ENCODE results near the gene DENND1A. TPM values are rescaled to one million over a fixed set of nuclear protein-coding genes. Genes with fewer than 3 reads are reported as not detected.

Gene DENND1A
- total RNA-seq, 1 donor: 22.9 TPM

DNA sequence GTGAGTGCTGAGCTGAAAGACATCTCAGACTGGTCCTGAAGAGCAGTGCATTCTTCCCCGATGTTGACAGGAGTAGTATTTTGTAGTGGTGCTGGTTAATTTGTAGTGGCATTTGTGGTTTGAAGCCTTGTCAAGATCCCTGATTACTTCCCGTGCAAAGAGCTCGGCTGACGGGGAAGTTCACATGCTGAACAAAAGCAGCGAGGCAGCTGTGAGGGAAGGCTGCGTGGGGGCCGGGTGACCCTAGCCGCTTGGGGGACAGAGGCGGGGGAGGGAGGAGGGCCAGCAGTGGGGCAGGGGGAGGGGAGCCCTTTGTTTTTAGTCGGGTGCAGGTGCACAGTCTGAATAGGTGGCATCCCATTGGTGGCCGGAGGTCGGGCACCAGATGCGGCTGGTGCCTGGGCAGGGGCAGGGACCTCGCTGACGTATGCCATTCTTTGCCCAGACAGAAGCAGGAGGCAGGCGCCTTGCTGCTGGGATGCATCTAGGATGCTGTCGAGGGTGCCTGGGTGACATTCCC, 509.3 kb downstream of the DENND1A start:
- TF ChIP-seq, protein P1, sequence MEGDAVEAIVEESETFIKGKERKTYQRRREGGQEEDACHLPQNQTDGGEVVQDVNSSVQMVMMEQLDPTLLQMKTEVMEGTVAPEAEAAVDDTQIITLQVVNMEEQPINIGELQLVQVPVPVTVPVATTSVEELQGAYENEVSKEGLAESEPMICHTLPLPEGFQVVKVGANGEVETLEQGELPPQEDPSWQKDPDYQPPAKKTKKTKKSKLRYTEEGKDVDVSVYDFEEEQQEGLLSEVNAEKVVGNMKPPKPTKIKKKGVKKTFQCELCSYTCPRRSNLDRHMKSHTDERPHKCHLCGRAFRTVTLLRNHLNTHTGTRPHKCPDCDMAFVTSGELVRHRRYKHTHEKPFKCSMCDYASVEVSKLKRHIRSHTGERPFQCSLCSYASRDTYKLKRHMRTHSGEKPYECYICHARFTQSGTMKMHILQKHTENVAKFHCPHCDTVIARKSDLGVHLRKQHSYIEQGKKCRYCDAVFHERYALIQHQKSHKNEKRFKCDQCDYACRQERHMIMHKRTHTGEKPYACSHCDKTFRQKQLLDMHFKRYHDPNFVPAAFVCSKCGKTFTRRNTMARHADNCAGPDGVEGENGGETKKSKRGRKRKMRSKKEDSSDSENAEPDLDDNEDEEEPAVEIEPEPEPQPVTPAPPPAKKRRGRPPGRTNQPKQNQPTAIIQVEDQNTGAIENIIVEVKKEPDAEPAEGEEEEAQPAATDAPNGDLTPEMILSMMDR (IDR thresholded peaks at IDR 0.05; ENCODE audit: insufficient read depth, low read depth, low read length): no peak
- no peak for DNase-seq (ENCODE audit: low read depth)
- H3K4me3 ChIP-seq (ENCODE audit: low read depth, low read length): no peak overlapping the region

DNA sequence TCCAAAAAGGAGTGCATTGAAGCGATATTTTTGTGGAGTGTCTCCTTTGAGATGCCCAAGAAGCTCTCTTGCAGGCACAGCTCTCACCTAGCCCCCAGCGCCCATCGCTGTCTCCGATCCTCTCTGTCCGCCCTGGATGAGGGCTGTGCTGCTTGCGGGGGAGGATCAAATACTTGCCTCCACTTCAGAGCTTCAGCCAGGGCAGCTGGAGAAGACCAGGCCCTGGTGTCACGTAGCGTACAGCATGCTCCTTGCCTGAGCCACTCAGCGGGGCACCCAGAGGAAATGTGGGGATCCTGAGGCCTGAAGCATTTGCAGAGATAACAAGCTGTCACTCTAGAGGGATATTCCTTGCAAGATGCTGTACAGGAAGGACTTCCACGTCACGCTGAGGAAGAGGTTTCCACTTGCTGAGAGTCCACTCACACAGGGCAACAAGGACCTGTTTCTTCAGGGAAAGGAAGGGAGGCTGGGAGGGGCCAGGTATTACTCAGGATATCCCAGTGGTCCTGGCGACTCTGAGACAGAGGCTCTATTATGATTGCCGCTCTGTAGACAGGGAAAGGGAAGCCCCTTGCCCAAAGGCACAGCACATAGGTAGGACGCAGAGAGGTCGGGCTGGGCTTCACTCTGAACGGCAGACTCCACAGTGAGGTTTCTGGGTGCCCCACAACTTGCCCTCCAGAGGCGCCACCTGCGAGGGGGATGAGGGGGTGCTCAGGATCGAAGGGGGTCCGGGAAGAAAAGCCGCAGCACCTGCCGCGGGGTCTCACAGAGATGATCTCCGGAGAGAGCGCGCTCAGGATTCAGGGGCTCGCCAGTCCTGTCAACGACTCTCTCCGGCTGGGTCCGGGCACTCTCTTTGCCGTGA, 510.0 kb downstream of the DENND1A start:
- DNase-seq (ENCODE audit: low read depth): no peak
- TF ChIP-seq, protein P1 (IDR thresholded peaks at IDR 0.05; ENCODE audit: insufficient read depth, low read depth, low read length): no peak
- H3K4me3 ChIP-seq (ENCODE audit: low read depth, low read length): no peak overlapping the region

DNA sequence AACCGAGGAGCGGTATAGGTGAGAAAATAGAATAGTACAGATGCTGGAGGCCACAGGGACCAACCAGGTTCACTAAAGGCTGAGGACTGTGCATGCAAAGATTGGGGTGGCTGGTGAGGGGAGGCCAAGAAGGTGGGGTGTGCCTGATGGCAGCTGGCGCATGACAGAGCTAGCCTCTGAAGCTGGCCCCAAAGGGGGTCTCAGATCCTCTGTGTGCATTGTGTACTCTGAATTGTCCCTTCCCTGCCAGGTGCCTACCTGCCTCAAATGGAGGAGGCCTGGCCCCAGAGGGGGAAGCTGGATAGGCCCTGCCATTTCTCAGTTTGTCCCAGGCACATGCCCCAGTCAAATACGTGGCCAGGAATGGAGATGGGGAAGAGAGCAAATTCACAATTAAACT, 510.8 kb downstream of the DENND1A start:
- TF ChIP-seq, protein P1 (IDR thresholded peaks at IDR 0.05; ENCODE audit: insufficient read depth, low read depth, low read length): no peak
- no peak for DNase-seq (ENCODE audit: low read depth)
- no peak overlapping the region for H3K4me3 ChIP-seq (ENCODE audit: low read depth, low read length)

DNA sequence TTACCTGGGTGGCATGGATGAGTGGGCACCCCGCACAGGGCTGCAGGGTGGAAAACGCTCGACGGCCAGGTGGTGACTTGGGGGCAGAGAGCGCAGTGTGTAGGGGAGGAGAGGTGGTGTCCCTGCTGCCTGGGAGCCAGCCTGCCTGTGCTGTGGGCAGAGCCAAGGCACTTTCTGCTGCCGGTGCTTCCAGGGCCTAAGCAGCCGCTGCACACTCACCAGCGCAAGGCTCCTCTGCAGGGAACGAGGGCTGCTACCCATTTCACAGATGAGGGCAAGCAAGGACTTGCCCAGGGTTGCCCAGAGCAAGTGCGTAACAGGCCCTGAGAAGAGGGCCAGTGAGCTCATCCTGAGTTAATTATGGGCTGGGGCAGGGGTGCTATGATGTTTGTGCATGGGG, 511.4 kb downstream of the DENND1A start:
- no peak for DNase-seq (ENCODE audit: low read depth)
- TF ChIP-seq, protein P1 (IDR thresholded peaks at IDR 0.05; ENCODE audit: insufficient read depth, low read depth, low read length): no peak
- H3K4me3 ChIP-seq (ENCODE audit: low read depth, low read length): no peak overlapping the region

DNA sequence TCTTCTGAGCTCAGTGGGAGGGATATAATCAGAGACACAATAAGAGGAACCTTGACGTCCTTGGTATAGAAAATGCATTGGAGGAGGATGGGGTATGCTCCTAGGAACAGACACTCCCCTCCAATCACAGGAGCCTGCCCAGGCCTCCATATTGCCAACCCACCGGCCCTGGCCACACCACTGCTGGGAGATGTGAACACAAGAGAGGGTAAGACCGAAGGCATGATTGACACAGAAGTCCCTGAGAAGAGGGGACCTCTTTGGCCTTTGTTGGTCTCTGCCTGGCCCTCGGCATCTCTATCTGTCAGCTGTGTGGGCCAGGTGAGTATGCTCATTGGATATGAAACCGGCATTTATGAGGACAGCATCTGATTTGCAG, 511.9 kb downstream of the DENND1A start:
- DNase-seq (ENCODE audit: low read depth): no peak
- TF ChIP-seq, protein P1 (IDR thresholded peaks at IDR 0.05; ENCODE audit: insufficient read depth, low read depth, low read length): no peak
- no peak overlapping the region for H3K4me3 ChIP-seq (ENCODE audit: low read depth, low read length)

DNA sequence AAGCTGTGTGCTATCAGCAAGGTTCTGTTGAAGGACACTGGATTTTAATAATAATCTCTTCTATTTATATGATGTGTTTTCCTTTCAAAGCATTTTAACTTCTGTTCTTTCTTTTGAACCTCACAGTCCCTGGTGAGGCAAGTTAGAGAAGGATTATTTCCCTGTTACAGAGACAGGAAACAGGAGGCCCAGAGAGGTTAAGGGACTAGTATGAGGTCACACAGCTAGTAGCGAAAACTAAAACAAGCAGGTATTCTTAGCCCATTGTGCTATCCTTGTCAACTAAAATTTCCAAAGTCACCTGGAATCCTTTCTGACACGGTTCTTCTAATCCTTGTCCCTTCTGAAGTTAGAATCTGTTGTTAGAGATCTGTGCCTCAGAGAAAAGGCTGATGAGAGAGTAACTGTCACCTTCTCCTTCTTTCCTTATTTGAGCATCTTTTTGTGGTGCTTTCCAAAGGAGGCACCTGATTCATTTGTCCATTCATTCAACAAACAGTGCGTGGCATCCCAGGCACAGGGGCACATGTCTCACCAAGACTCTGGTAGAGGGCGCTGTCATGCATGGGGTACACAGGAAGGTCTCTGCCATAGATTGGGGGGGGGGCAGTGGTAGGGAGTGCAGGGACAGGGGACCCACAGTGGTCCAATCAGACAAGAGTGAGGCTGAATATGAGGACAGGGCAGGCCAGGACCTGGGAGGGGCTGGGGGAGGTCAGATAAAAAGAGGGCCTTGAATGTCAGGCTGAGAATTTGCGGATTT, 512.5 kb downstream of the DENND1A start:
- TF ChIP-seq, protein P1 (IDR thresholded peaks at IDR 0.05; ENCODE audit: insufficient read depth, low read depth, low read length): no peak

More for the DNA sequence above, 512.5 kb downstream of the DENND1A start:
- no peak overlapping the region for H3K4me3 ChIP-seq (ENCODE audit: low read depth, low read length)
- no peak for DNase-seq (ENCODE audit: low read depth)

All from fibroblast of villous mesenchyme (primary cell).